HepG2 (cell line): ENCODE results near the gene PLK3. TPM values are rescaled to one million over a fixed set of nuclear protein-coding genes. Genes with fewer than 3 reads are reported as not detected.

ENCODE experiments used
- BRCA1 ChIP-seq: sonication (generic); formaldehyde crosslinking; IDR thresholded peaks from 2 replicates; pipeline ENCODE4 v1.4.0; 2020; ENCODE audit warnings: missing genetic modification reagents
- PHF20 ChIP-seq: sonication (generic); formaldehyde crosslinking; IDR thresholded peaks from 2 replicates; pipeline ENCODE4 v1.5.0; 2020; ENCODE audit warnings: mild to moderate bottlenecking, missing genetic modification reagents
- PRPF4 ChIP-seq: fragments of 200-400 bp; formaldehyde crosslinking; IDR thresholded peaks from 2 replicates; pipeline ENCODE4 v1.6.1; 2016; ENCODE audit warnings: low read length, low read depth; ENCODE audit not compliant: poor library complexity, severe bottlenecking
- SMC3 ChIP-seq: IDR thresholded peaks from 2 replicates; pipeline ENCODE4 v1.6.1; 2011; ENCODE audit warnings: low read length, improper control_type of control experiment
- TOPORS ChIP-seq: sonication (generic); formaldehyde crosslinking; IDR thresholded peaks from 2 replicates; pipeline ENCODE4 v1.8.0; 2023; ENCODE audit warnings: mild to moderate bottlenecking, missing genetic modification reagents
- ZNF549 ChIP-seq: sonication (generic); formaldehyde crosslinking; IDR thresholded peaks from 2 replicates; pipeline ENCODE4 v1.5.0; 2020; ENCODE audit warnings: missing genetic modification reagents
- ZNF644 ChIP-seq: IDR thresholded peaks from 2 replicates; pipeline ENCODE4 v1.6.1; 2016; ENCODE audit warnings: low read depth
- ZNF7 ChIP-seq: IDR thresholded peaks from 2 replicates; pipeline ENCODE4 v1.6.1; 2016; ENCODE audit warnings: missing biosample characterization, missing genetic modification reagents
- polyA plus RNA-seq, 8 experiments: library from polyadenylated mRNA; depleted of rRNA in 3 of 8; stranded (reverse) in 7 of 8; unstranded in 1 of 8; fragments of >200 nt; fragmentation: Illumina TruSeq in 4 of 8; extraction: Trizol in 4 of 8; gene quantifications; 2 replicates each; pipeline versions ENCODE4 v1.2.1 to v1.2.3, GENCODE V29; 2011 to 2016; ENCODE audit warnings: low read depth in 4 of 8, missing spikeins in 1 of 8, mixed read lengths in 1 of 8; ENCODE audit not compliant: insufficient read depth in 1 of 8
- total RNA-seq, 5 experiments: library from RNA; depleted of rRNA; stranded (reverse); fragments of >200 nt; fragmentation: Illumina TruSeq; extraction: Trizol; gene quantifications; 2 replicates each; pipeline ENCODE4 v1.2.3, GENCODE V29; 2016; ENCODE audit warnings: low read depth in 1 of 5
- TF ChIP-seq, protein P1 (sequence below): sonication (generic); formaldehyde crosslinking; IDR thresholded peaks from 2 replicates; pipeline ENCODE4 v1.4.0; 2020; ENCODE audit warnings: missing genetic modification reagents, borderline replicate concordance
- TF ChIP-seq, protein P2 (sequence below): sonication (generic); formaldehyde crosslinking; IDR thresholded peaks from 2 replicates; pipeline ENCODE4 v1.5.1; 2020; ENCODE audit warnings: missing genetic modification reagents, mild to moderate bottlenecking, borderline replicate concordance
- TF ChIP-seq, protein P3 (sequence below): sonication (generic); formaldehyde crosslinking; IDR thresholded peaks from 2 replicates; pipeline ENCODE4 v1.9.0; 2022; ENCODE audit warnings: low read depth, missing genetic modification reagents
- TF ChIP-seq, protein P4 (sequence below): IDR thresholded peaks from 2 replicates; pipeline ENCODE4 v1.6.1; 2016; ENCODE audit warnings: missing compliant biosample characterization, missing genetic modification reagents, borderline replicate concordance
- TF ChIP-seq, protein P5 (sequence below): sonication (generic); formaldehyde crosslinking; IDR thresholded peaks from 2 replicates; pipeline ENCODE4 v1.4.0; 2020; ENCODE audit warnings: missing genetic modification reagents
- TF ChIP-seq, protein P6 (sequence below): sonication (generic); formaldehyde crosslinking; IDR thresholded peaks from 2 replicates; pipeline ENCODE4 v1.5.1; 2020; ENCODE audit warnings: missing genetic modification reagents, mild to moderate bottlenecking, borderline replicate concordance

PLK3 gene
- total and polyA plus RNA-seq, 2 of the 13 experiments (the other 11 are each of a cell fraction or from before 2014, with no cell fraction given) = 9.8 to 16.9 TPM

DNA sequence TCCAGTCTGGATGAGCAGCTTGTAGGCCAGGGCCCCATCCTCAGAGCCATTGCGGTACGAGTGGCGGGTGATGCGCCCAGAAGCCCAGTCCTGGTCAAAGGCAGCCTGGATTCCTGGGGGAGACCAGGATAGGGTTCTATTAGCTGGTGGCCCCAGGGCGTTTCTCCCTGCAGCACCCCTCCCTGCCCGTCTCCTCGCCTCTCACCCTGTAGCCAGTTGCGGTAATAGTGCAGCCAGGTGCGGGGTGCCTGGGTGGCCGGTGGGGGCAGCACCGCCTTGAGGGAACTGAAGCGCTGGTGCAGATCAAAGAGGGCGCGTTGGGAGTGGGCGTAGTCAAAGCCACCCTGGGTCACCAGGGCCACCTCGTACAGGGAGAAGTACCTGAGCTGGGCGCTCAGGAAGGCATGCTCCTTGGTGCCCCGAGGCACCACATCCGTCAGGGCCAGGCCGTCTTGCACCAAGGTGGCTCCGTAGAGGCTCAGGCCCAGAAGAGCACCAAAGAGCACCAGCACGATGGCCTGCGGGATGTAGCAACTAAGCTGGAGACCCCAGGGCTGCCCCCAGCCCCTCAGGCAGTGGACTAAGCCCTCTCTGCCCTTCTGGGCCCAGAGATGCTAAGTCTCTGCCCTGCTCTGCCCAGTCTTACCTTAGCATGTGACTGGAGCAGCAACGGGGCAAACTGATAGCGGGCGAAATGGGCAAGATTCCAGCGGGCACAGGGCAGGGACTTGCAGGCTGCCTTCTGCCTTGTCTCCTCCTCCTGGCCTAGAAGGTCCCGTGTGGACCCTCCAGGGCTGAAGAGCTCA, 27.2 kb downstream of the PLK3 start (continued):
- TF ChIP-seq, protein P1, sequence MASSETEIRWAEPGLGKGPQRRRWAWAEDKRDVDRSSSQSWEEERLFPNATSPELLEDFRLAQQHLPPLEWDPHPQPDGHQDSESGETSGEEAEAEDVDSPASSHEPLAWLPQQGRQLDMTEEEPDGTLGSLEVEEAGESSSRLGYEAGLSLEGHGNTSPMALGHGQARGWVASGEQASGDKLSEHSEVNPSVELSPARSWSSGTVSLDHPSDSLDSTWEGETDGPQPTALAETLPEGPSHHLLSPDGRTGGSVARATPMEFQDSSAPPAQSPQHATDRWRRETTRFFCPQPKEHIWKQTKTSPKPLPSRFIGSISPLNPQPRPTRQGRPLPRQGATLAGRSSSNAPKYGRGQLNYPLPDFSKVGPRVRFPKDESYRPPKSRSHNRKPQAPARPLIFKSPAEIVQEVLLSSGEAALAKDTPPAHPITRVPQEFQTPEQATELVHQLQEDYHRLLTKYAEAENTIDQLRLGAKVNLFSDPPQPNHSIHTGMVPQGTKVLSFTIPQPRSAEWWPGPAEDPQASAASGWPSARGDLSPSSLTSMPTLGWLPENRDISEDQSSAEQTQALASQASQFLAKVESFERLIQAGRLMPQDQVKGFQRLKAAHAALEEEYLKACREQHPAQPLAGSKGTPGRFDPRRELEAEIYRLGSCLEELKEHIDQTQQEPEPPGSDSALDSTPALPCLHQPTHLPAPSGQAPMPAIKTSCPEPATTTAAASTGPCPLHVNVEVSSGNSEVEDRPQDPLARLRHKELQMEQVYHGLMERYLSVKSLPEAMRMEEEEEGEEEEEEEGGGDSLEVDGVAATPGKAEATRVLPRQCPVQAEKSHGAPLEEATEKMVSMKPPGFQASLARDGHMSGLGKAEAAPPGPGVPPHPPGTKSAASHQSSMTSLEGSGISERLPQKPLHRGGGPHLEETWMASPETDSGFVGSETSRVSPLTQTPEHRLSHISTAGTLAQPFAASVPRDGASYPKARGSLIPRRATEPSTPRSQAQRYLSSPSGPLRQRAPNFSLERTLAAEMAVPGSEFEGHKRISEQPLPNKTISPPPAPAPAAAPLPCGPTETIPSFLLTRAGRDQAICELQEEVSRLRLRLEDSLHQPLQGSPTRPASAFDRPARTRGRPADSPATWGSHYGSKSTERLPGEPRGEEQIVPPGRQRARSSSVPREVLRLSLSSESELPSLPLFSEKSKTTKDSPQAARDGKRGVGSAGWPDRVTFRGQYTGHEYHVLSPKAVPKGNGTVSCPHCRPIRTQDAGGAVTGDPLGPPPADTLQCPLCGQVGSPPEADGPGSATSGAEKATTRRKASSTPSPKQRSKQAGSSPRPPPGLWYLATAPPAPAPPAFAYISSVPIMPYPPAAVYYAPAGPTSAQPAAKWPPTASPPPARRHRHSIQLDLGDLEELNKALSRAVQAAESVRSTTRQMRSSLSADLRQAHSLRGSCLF (CRISPR knock-in tag) = no peak
- peak; percentile 40; the same call in 1 of the 2 replicates for TF ChIP-seq ZNF644 (CRISPR knock-in tag)
- TF ChIP-seq, protein P2, sequence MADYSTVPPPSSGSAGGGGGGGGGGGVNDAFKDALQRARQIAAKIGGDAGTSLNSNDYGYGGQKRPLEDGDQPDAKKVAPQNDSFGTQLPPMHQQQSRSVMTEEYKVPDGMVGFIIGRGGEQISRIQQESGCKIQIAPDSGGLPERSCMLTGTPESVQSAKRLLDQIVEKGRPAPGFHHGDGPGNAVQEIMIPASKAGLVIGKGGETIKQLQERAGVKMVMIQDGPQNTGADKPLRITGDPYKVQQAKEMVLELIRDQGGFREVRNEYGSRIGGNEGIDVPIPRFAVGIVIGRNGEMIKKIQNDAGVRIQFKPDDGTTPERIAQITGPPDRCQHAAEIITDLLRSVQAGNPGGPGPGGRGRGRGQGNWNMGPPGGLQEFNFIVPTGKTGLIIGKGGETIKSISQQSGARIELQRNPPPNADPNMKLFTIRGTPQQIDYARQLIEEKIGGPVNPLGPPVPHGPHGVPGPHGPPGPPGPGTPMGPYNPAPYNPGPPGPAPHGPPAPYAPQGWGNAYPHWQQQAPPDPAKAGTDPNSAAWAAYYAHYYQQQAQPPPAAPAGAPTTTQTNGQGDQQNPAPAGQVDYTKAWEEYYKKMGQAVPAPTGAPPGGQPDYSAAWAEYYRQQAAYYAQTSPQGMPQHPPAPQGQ (CRISPR knock-in tag) = no peak
- no peak for TF ChIP-seq TOPORS (CRISPR knock-in tag)
- TF ChIP-seq SMC3 = no peak; the same call in 1 of the 2 replicates
- 0 out of 2 replicates have a peak, but pooled peaks have one; percentile 19 for TF ChIP-seq PHF20 (CRISPR knock-in tag)
- no peak for TF ChIP-seq ZNF7 (CRISPR knock-in tag)
- TF ChIP-seq BRCA1 (CRISPR knock-in tag) = no peak
- TF ChIP-seq, protein P3, sequence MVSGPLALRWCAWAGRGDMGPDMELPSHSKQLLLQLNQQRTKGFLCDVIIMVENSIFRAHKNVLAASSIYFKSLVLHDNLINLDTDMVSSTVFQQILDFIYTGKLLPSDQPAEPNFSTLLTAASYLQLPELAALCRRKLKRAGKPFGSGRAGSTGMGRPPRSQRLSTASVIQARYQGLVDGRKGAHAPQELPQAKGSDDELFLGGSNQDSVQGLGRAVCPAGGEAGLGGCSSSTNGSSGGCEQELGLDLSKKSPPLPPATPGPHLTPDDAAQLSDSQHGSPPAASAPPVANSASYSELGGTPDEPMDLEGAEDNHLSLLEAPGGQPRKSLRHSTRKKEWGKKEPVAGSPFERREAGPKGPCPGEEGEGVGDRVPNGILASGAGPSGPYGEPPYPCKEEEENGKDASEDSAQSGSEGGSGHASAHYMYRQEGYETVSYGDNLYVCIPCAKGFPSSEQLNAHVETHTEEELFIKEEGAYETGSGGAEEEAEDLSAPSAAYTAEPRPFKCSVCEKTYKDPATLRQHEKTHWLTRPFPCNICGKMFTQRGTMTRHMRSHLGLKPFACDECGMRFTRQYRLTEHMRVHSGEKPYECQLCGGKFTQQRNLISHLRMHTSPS (CRISPR knock-in tag) = no peak
- TF ChIP-seq, protein P4, sequence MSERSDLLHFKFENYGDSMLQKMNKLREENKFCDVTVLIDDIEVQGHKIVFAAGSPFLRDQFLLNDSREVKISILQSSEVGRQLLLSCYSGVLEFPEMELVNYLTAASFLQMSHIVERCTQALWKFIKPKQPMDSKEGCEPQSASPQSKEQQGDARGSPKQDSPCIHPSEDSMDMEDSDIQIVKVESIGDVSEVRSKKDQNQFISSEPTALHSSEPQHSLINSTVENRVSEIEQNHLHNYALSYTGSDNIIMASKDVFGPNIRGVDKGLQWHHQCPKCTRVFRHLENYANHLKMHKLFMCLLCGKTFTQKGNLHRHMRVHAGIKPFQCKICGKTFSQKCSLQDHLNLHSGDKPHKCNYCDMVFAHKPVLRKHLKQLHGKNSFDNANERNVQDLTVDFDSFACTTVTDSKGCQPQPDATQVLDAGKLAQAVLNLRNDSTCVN (CRISPR knock-in tag) = peak; percentile 24; the same call in 1 of the 2 replicates
- TF ChIP-seq, protein P5, sequence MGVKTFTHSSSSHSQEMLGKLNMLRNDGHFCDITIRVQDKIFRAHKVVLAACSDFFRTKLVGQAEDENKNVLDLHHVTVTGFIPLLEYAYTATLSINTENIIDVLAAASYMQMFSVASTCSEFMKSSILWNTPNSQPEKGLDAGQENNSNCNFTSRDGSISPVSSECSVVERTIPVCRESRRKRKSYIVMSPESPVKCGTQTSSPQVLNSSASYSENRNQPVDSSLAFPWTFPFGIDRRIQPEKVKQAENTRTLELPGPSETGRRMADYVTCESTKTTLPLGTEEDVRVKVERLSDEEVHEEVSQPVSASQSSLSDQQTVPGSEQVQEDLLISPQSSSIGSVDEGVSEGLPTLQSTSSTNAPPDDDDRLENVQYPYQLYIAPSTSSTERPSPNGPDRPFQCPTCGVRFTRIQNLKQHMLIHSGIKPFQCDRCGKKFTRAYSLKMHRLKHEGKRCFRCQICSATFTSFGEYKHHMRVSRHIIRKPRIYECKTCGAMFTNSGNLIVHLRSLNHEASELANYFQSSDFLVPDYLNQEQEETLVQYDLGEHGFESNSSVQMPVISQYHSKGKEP = no peak
- no peak for TF ChIP-seq PRPF4
- TF ChIP-seq, protein P6, sequence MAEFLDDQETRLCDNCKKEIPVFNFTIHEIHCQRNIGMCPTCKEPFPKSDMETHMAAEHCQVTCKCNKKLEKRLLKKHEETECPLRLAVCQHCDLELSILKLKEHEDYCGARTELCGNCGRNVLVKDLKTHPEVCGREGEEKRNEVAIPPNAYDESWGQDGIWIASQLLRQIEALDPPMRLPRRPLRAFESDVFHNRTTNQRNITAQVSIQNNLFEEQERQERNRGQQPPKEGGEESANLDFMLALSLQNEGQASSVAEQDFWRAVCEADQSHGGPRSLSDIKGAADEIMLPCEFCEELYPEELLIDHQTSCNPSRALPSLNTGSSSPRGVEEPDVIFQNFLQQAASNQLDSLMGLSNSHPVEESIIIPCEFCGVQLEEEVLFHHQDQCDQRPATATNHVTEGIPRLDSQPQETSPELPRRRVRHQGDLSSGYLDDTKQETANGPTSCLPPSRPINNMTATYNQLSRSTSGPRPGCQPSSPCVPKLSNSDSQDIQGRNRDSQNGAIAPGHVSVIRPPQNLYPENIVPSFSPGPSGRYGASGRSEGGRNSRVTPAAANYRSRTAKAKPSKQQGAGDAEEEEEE (CRISPR knock-in tag) = 0 out of 2 replicates have a peak, but pooled peaks have one; percentile 4
- no peak for TF ChIP-seq ZNF549
